GM18951 (cell line): Measurements from ENCODE around the gene SCAF1.

ENCODE experiments used
- POLR2A ChIP-seq: IDR thresholded peaks from 4 replicates; pipeline ENCODE4 v1.6.1; 2011; ENCODE audit warnings: mild to moderate bottlenecking; ENCODE audit not compliant: insufficient read length, insufficient read depth; ENCODE audit errors: extremely low read depth
- in situ Hi-C: fragments of 300-500 bp; cut with MboI; formaldehyde crosslinking; loops from one replicate; pipeline ENCODE4 v1.12.0; 2022; ENCODE audit warnings: low sequenced_read_pairs, mixed read lengths, inconsistent platforms; ENCODE audit not compliant: unreplicated experiment

Gene SCAF1

DNA sequence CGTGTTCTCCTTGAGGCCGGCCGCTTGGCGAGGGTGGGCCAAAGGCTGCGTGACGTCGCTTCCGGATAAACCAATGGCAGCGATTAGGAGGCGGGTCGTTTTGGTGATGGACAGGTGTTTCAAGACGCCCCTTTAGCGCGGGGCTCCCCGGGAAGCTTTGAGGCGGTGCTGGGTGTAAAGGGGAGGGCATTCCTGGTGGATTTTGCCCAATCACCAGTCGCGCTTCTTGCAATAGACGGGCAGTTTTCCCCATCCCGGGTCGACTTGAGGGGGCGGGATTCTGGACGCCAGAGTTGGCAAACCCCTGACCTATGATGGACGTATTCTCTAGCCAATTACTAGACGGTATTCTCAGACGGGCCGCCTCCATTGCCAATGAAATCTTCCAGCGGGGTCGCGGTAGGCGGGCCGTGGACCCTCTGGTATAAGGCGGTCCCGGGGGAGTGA, 34.8 kb downstream of the SCAF1 start:
- no peak for TF ChIP-seq POLR2A
- in situ Hi-C loops, result no loop called here

GRCh38 chr19:49677231-49677900, 35.4 kb downstream of the SCAF1 start, which contains the start of gene PRMT1:
Gene PRMT1, plus strand, starts transcription at chr19:49677271. Its CDS starts 10 bp downstream, at chr19:49677281.
- in situ Hi-C loops, result no loop called here
- peak; percentile 93 for TF ChIP-seq POLR2A

DNA sequence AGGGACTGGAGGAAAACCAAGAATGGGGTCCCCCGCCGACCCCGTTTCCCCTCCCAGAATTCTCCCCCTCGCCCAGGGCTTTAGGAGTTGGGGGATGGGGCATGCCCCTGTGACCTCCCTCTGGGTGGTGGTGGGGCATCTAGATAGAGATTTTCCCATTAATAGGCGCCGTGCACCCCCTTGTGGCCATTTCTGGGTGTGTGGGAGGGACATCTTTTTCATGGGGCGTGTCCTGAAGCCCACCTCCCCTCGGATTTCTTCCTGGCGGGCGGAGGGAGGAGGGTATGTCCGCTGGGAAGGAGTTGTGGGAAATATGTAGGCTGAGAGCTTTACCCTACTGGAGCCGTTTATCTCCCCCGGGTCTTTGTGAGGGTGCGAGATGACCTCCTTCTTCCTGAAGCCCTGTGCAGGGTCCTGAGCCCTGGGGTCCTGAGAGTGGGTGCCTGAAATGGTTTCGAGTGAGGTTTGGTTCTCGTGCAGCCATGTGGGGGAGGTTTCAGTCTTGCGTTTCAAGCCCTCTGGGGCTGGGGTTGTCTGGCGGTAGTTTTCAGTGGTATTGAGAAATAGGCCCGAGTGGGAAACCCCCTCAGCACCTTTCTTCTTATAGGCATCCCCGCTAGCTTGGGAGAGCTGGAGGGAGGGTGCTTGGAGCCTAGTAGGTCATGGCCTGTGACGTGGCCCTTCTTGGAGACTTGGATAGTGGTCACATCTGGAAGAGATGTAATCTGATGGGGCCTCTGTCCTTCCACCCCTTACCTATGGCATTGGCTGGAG, 36.1 kb downstream of the SCAF1 start:
- peak; percentile 22 for TF ChIP-seq POLR2A
- in situ Hi-C loops, result no loop called here

- in situ Hi-C loops, result no loop called here
- TF ChIP-seq POLR2A, result no peak
Measured at GRCh38 chr19:49678985-49679770, 37.2 kb downstream of the SCAF1 start.

DNA sequence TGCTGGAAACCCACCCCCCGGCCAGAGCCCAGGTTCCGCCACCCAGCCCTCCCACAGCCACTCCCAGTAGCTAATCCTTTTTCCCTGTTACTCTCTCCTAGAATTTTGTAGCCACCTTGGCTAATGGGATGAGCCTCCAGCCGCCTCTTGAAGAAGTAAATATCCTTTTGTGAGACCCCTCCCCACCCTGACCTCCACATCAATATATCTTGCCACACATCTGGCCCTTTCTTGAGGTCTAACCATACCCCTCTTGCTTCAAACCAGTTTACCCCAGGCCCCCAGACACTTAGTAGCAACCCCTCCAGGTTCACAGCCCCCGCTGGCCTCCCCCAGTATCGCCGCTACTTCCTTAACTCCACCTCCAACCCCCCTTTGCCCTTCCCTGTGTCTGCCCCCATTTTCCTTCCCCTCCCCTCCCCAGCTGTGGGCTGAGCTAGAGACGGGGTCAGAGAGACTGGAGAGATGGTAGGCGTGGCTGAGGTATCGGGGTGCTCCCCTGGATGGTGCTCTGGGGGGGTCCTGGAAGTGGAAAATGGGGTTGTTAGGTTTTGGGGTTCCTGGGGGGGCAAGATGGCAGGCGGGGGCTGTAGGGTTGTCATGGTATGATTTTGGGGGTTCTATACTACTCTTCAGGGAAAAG, 37.9 kb downstream of the SCAF1 start:
- TF ChIP-seq POLR2A, result no peak
- in situ Hi-C loops, result no loop called here

DNA sequence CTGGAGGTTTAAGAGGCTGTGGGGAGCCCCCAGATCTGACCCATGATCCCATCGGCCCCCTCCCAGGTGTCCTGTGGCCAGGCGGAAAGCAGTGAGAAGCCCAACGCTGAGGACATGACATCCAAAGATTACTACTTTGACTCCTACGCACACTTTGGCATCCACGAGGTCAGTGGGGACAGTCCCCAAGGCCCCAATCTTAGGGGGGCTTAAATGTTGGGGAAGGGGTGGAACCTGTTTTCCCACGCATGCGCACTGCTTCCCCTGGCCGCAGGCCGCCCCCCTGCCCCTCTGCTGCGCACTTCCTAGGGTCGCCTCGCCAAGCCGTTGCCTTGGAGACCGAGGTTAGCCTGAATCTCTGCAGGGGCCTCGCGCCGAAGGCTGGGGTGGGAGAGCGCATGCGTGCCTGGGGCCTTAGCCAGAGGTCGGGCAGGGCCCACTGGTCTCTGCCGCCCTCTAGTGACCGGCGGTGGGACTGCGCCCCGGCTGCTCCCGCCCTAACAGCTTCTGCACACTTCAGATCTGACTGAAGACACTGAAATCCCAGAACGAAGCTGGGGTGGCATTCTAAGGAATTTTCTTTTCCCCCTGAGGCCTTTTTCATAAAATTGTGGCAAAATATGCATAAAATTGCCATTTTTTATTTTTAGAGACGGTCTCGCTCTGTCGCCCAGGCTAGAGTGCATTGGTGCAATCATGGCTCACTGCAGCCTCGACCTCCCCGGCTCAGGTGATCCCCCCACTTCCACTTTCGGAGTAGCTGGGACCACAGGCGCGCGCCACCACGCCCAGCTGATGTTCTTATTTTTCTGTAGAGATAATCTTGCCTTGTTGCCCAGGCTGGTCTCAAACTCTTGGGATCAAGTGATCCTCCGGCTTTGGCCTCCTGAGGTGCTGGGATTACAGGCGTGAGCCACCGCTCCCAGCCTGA, 38.7 kb downstream of the SCAF1 start:
- peak; percentile 30 for TF ChIP-seq POLR2A
- in situ Hi-C loops, result no loop called here

DNA sequence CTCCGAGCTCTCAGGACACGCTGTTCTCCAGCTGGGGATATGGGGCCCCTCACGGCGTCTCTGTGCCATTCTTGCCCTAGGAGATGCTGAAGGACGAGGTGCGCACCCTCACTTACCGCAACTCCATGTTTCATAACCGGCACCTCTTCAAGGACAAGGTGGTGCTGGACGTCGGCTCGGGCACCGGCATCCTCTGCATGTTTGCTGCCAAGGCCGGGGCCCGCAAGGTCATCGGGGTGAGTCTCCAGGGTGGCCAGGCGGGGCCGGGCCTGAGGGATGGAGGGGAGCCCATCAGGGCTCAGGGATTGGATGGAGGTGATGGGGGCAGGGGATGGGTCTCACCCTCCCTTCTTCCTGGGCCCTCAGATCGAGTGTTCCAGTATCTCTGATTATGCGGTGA, 39.8 kb downstream of the SCAF1 start:
- TF ChIP-seq POLR2A, result no peak
- in situ Hi-C loops, result no loop called here

- no peak for TF ChIP-seq POLR2A
- in situ Hi-C loops, result no loop called here
Measured at GRCh38 chr19:49682274-49682673, 40.3 kb downstream of the SCAF1 start.

DNA sequence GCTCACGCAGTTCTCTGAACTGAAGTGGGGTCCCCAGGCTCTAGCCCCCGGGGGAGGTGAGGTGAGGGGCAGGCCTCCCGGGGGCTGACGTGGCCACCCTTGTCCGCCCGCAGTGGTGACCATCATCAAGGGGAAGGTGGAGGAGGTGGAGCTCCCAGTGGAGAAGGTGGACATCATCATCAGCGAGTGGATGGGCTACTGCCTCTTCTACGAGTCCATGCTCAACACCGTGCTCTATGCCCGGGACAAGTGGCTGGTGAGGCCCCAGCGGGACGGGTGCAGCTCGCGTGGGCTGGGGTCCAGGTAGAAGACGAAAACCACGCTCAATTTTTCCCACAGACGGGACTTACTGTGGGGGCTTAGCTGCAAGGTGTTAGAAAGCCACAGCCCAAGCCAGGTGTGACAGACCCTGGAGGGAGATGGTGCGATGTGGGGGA, 41.8 kb downstream of the SCAF1 start:
- in situ Hi-C loops, result no loop called here
- no peak for TF ChIP-seq POLR2A

GRCh38 chr19:49684251-49684982, 42.4 kb downstream of the SCAF1 start:
- in situ Hi-C loops, result no loop called here
- TF ChIP-seq POLR2A, result peak; percentile 38

DNA sequence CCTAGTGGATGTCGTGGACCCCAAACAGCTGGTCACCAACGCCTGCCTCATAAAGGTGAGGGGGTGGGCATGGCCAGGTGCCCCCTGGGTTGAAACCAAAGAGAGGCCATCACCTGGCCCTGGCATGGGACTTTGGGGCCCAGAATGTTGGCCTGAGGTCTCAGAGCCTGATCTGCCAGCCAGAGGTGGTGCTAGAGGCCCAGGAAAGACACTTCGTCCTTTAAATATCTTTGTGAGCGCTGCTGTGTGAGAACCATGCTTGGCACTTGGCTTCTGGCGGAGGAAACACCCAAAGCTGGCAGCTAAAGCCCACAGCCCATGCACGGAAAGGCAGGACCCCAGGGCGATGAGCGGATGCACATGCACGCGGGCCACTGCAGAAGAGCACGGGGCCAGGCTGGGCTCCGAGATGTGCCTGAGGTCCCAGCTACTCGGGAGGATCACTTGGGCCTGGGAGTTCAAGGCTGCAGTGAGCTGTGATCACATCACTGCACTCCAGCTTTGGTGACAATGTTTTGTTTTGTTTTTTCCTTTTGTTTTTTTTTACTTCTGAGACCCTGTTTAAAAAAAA, 43.1 kb downstream of the SCAF1 start:
- no peak for TF ChIP-seq POLR2A
- in situ Hi-C loops, result no loop called here
